PC-3 (cell line): Measurements from ENCODE around the gene IL21R. TPM values are rescaled to one million over a fixed set of nuclear protein-coding genes. Genes with fewer than 3 reads are reported as not detected.
A peak's percentile ranks its signal among the peaks of the same experiment; 100 is the strongest.

Source experiments
- ATAC-seq: fragments of 200-7000 bp; cut with Tn5 transposase; 2 replicates; pipeline ENCODE4 v1.9.1; 2020; ENCODE audit warnings: mild to moderate bottlenecking, moderate library complexity
- Bru-seq: library from RNA; stranded (reverse); fragments of 400-500 nt; gene quantifications from one replicate; lab custom pipeline; 2021; lab: Mats Ljungman, UMichigan
- BruChase-seq, 2 experiments: library from RNA; stranded (reverse); fragments of 400-500 nt; gene quantifications; one replicate each; lab custom pipeline; 2021; lab: Mats Ljungman, UMichigan
- BruUV-seq: library from RNA; stranded (reverse); fragments of 400-500 nt; replicated peaks from 2 replicates; lab custom pipeline; 2021; lab: Mats Ljungman, UMichigan
- CTCF ChIA-PET: fragments of 300-600 bp; sonication (Branson Sonifier 250); formaldehyde crosslinking; loops from one replicate; lab custom pipeline; 2022; ENCODE audit warnings: antibody characterized with exemption; lab: Charles Lee
- POLR2A ChIA-PET: fragments of 300-600 bp; sonication (Branson Sonifier 250); formaldehyde crosslinking; loops from one replicate; lab custom pipeline; 2022; ENCODE audit warnings: antibody characterized with exemption; ENCODE audit not compliant: unreplicated experiment; lab: Charles Lee
- DNase-seq: peaks from one replicate; pipeline ENCODE4 v3.0.0-alpha.2; 2015
- H2AFZ ChIP-seq: fragments of 300-600 bp; sonication (generic); 2 replicates; pipeline ENCODE4 v1.6.0; 2016; ENCODE audit warnings: antibody characterized with exemption, low read length
- H3F3A ChIP-seq: fragments of 300-600 bp; sonication (generic); one replicate; pipeline ENCODE4 v1.6.0; 2017; ENCODE audit warnings: antibody characterized with exemption, low read length, control low read depth, mild to moderate bottlenecking; ENCODE audit not compliant: unreplicated experiment
- H3K27ac ChIP-seq: fragments of 300-600 bp; sonication (generic); 2 replicates; pipeline ENCODE4 v1.5.1; 2016; ENCODE audit warnings: mild to moderate bottlenecking, low read length
- H3K27me3 ChIP-seq: fragments of 300-600 bp; sonication (generic); 2 replicates; pipeline ENCODE4 v1.6.1; 2016; ENCODE audit warnings: low read length, mixed read lengths
- H3K36me3 ChIP-seq: fragments of 300-600 bp; sonication (generic); 2 replicates; pipeline ENCODE4 v1.6.1; 2016; ENCODE audit warnings: low read depth, mixed run types, low read length, mixed read lengths
- H3K4me1 ChIP-seq: fragments of 300-600 bp; sonication (generic); 2 replicates; pipeline ENCODE4 v1.5.1; 2016; ENCODE audit warnings: low read length; ENCODE audit not compliant: insufficient read depth
- H3K4me2 ChIP-seq: fragments of 300-600 bp; sonication (generic); 2 replicates; pipeline ENCODE4 v1.6.0; 2016; ENCODE audit warnings: low read length
- H3K4me3 ChIP-seq: fragments of 300-600 bp; sonication (generic); 2 replicates; pipeline ENCODE4 v1.5.1; 2016; ENCODE audit warnings: mild to moderate bottlenecking, low read length, mixed read lengths
- H3K79me2 ChIP-seq: fragments of 300-600 bp; sonication (generic); 2 replicates; pipeline ENCODE4 v1.6.1; 2017; ENCODE audit warnings: low read length, mixed read lengths
- H3K9ac ChIP-seq: fragments of 300-600 bp; sonication (generic); 2 replicates; pipeline ENCODE4 v1.6.0; 2016; ENCODE audit warnings: mild to moderate bottlenecking, low read length
- H3K9me2 ChIP-seq: fragments of 300-600 bp; sonication (generic); replicated peaks from 2 replicates; pipeline ENCODE4 v1.6.1; 2016; ENCODE audit warnings: mixed run types, low read length, mixed read lengths
- H3K9me3 ChIP-seq: fragments of 300-600 bp; sonication (generic); 2 replicates; pipeline ENCODE4 v1.6.1; 2016; ENCODE audit warnings: low read length, mixed read lengths
- H4K20me1 ChIP-seq: fragments of 300-600 bp; sonication (generic); 2 replicates; pipeline ENCODE4 v1.6.1; 2016; ENCODE audit warnings: low read length, mixed read lengths
- CTCF ChIP-seq: fragments of 300-600 bp; sonication (generic); conservative IDR thresholded peaks from 2 replicates; pipeline ENCODE4 v1.5.1; 2017; ENCODE audit warnings: antibody characterized with exemption, low read depth, mild to moderate bottlenecking, low read length
- EZH2 ChIP-seq: fragments of 300-600 bp; sonication (generic); IDR thresholded peaks from one replicate; pipeline ENCODE4 v1.6.1; 2017; ENCODE audit warnings: antibody characterized with exemption, mild to moderate bottlenecking, low read length; ENCODE audit not compliant: unreplicated experiment
- EZH2phosphoT487 ChIP-seq: fragments of 300-600 bp; sonication (generic); IDR thresholded peaks from 2 replicates; pipeline ENCODE4 v1.6.1; 2018; ENCODE audit warnings: mild to moderate bottlenecking, antibody characterized with exemption, low read length, borderline replicate concordance
- intact Hi-C: fragments of 100-400 bp; cut with micrococcal nuclease; formaldehyde crosslinking; loops from 2 replicates; pipeline ENCODE4 v1.9.0; 2023
- long read RNA-seq: library from polyadenylated mRNA; unstranded; transcript quantifications from one replicate; pipeline ENCODE4 v2.0.0, GENCODE V29; 2021; ENCODE audit not compliant: unreplicated experiment
- total RNA-seq: library from RNA; depleted of rRNA; stranded (reverse); fragments of >200 nt; gene quantifications from 2 replicates; pipeline ENCODE4 v1.2.3, GENCODE V29; 2014; rRNA removed

Gene IL21R
- total RNA-seq: 0.55 TPM in 1 of 2 replicates, not detected in the other
- not detected for Bru-seq, nascent RNA
- BruChase-seq, experiment 1, labeled RNA remaining after a 6-hour chase: not detected
- not detected for BruChase-seq, experiment 2, labeled RNA remaining after a 2-hour chase
- long read RNA-seq: 0 reads

DNA sequence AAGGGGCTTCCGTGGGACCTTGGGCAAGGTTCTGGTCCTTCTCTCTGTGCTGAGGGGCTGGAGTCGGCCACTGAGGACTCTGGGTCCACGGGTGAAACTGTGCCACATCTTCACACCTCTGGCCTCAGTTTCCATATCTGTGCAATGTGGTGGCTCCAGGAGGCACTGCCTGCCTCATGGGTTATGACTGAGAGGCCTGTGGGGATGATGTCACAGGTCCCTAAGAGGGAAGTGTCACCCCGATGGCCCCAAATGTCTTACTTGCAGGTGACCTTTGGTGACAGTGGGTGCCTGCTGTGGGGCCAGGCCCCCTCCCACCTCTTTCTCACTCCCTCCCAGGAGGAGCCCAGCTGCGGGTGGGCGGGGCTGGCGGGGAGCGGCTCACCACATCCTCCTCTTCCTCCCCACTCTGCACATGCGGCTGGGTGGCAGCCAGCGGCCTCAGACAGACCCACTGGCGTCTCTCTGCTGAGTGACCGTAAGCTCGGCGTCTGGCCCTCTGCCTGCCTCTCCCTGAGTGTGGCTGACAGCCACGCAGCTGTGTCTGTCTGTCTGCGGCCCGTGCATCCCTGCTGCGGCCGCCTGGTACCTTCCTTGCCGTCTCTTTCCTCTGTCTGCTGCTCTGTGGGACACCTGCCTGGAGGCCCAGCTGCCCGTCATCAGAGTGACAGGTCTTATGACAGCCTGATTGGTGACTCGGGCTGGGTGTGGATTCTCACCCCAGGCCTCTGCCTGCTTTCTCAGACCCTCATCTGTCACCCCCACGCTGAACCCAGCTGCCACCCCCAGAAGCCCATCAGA is at the start of gene IL21R:
Gene IL21R (plus strand): TSS at position 407 of the 801 bp plus-strand sequence. CDS start 27,898 bp downstream, outside the sequence.
- ChIA-PET CTCF (no interaction called here), POLR2A (no interaction called here)
- DNase-seq (no peak), ATAC-seq (peak; percentile 48; the same call in 1 of the 2 replicates)
- H3K27me3 ChIP-seq: no peaks in the 10 kb centered on the region
- intact Hi-C loops: no loop called here
- no peaks in the 10 kb centered on the region for H4K20me1 ChIP-seq
- no peaks in the 10 kb centered on the region for H3K36me3 ChIP-seq
- H3K9me3 ChIP-seq: no peaks in the 10 kb centered on the region
- peak within 1 kb of the TSS; percentile 53 for H3K4me2 ChIP-seq
- no peak within 1 kb of the TSS for H2AFZ ChIP-seq
- H3K9me2 ChIP-seq: no peaks in the 10 kb centered on the region
- no peaks in the 10 kb centered on the region for H3F3A ChIP-seq
- TF ChIP-seq EZH2phosphoT487 (no peak), EZH2 (no peak), CTCF (no peak)
- no TSS peak for BruUV-seq
- H3K4me1 ChIP-seq: no peaks in the 10 kb centered on the region; the same call in 1 of the 2 replicates
- H3K79me2 ChIP-seq: no peaks in the 10 kb centered on the region
- H3K27ac ChIP-seq: no peak within 1 kb of the TSS
- no peak within 1 kb of the TSS for H3K4me3 ChIP-seq
- no peak within 1 kb of the TSS for H3K9ac ChIP-seq

- H3K9me2 ChIP-seq: no peaks in the 10 kb centered on the region
- H3K27me3 ChIP-seq: no peaks in the 10 kb centered on the region
- no peaks in the 10 kb centered on the region for H3K9me3 ChIP-seq
- H3K4me3 ChIP-seq: no peak overlapping the region
- H3K27ac ChIP-seq: no peak overlapping the region
- H3K36me3 ChIP-seq: peaks cover 22% of the 10 kb centered on the region
- ChIA-PET POLR2A (no interaction called here), CTCF (no interaction called here)
- TF ChIP-seq EZH2 (no peak), CTCF (no peak), EZH2phosphoT487 (no peak)
- H4K20me1 ChIP-seq: no peaks in the 10 kb centered on the region
- no peak for DNase-seq
- no TSS peak for BruUV-seq
- H3F3A ChIP-seq: no peaks in the 10 kb centered on the region
- H3K4me1 ChIP-seq: no peaks in the 10 kb centered on the region
- H2AFZ ChIP-seq: no peak overlapping the region
- H3K79me2 ChIP-seq: no peaks in the 10 kb centered on the region
- H3K4me2 ChIP-seq: no peak overlapping the region
- no peak for ATAC-seq
- H3K9ac ChIP-seq: no peak overlapping the region
- intact Hi-C loops: no loop called here
Observed at GRCh38 chr16:27353853-27354252, 48.1 kb upstream of the IL21R start.

DNA sequence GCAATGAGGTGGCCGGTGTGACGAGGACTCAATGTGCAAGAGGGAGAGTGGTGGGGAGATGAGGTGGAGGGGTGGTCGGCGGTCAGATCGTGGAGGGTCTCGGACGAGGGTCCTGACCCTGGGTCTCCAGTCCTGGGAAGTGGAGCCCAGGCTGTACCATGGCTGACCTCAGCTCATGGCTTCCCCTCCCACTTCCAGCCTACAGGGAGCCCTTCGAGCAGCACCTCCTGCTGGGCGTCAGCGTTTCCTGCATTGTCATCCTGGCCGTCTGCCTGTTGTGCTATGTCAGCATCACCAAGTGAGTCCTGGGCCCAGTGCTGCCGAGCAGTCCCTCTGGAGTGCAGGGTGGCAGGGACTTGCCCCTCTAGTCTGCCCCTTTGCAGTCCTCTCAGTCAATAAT is 46.4 kb upstream of the IL21R start:
- H3K79me2 ChIP-seq: no peaks in the 10 kb centered on the region
- H3K9me3 ChIP-seq: no peaks in the 10 kb centered on the region
- no peaks in the 10 kb centered on the region for H3K9me2 ChIP-seq
- ATAC-seq: no peak
- peak; percentile 25 for DNase-seq
- no peak overlapping the region for H2AFZ ChIP-seq
- ChIA-PET POLR2A (no interaction called here), CTCF (no interaction called here)
- intact Hi-C loops: no loop called here
- no peaks in the 10 kb centered on the region for H3K27me3 ChIP-seq
- H3K4me1 ChIP-seq: no peaks in the 10 kb centered on the region
- no peak overlapping the region for H3K9ac ChIP-seq
- no peaks in the 10 kb centered on the region for H3F3A ChIP-seq
- no peak overlapping the region for H3K4me3 ChIP-seq
- H3K27ac ChIP-seq: no peak overlapping the region
- H4K20me1 ChIP-seq: no peaks in the 10 kb centered on the region
- peak; percentile 47 for TF ChIP-seq CTCF
- no peak for TF ChIP-seq EZH2phosphoT487
- no peak for TF ChIP-seq EZH2
- H3K4me2 ChIP-seq: no peak overlapping the region
- no TSS peak for BruUV-seq
- H3K36me3 ChIP-seq: peaks cover 19% of the 10 kb centered on the region
